Neural crest cell (in vitro differentiated cells): ENCODE results near the gene ANP32E. TPM values are rescaled to one million over a fixed set of nuclear protein-coding genes. Genes with fewer than 3 reads are reported as not detected.
"Not testable (repeated sequence)": the region's sequence is repeated elsewhere in the genome, so short reads cannot be mapped to it uniquely, and the experiment has no call there.

Experiments
- DNase-seq: peaks from one replicate; pipeline ENCODE4 v3.0.0; 2021; ENCODE audit warnings: low read depth, mixed read lengths, low spot score
- H3K27ac Mint-ChIP-seq: one replicate; pipeline ENCODE4 v1.8.0; 2021; ENCODE audit warnings: mild to moderate bottlenecking, mixed read lengths; ENCODE audit not compliant: unreplicated experiment
- H3K27me3 Mint-ChIP-seq: 2 replicates; pipeline ENCODE4 v1.8.0; 2021; ENCODE audit warnings: low read depth, mild to moderate bottlenecking, mixed read lengths
- H3K36me3 Mint-ChIP-seq: 2 replicates; pipeline ENCODE4 v1.8.0; 2021; ENCODE audit warnings: low read depth, mild to moderate bottlenecking, mixed read lengths
- H3K4me1 Mint-ChIP-seq: 2 replicates; pipeline ENCODE4 v1.8.0; 2021; ENCODE audit warnings: mixed read lengths
- H3K4me3 Mint-ChIP-seq: one replicate; pipeline ENCODE4 v1.8.0; 2021; ENCODE audit warnings: mild to moderate bottlenecking, mixed read lengths
- H3K9me3 Mint-ChIP-seq: 2 replicates; pipeline ENCODE4 v1.8.0; 2021; ENCODE audit warnings: mixed read lengths
- total RNA-seq: library from RNA; stranded (reverse); gene quantifications from 2 replicates; pipeline ENCODE4 v1.2.1, GENCODE V29; 2021
- TF ChIP-seq, protein P1 (sequence below): fragments of 200-600 bp; sonication (generic); conservative IDR thresholded peaks from 2 replicates; pipeline ENCODE4 v1.5.0; 2021; ENCODE audit warnings: antibody characterized with exemption, mild to moderate bottlenecking

Gene ANP32E
- total RNA-seq, 1 donor from 2014 or later, result 110 TPM

DNA sequence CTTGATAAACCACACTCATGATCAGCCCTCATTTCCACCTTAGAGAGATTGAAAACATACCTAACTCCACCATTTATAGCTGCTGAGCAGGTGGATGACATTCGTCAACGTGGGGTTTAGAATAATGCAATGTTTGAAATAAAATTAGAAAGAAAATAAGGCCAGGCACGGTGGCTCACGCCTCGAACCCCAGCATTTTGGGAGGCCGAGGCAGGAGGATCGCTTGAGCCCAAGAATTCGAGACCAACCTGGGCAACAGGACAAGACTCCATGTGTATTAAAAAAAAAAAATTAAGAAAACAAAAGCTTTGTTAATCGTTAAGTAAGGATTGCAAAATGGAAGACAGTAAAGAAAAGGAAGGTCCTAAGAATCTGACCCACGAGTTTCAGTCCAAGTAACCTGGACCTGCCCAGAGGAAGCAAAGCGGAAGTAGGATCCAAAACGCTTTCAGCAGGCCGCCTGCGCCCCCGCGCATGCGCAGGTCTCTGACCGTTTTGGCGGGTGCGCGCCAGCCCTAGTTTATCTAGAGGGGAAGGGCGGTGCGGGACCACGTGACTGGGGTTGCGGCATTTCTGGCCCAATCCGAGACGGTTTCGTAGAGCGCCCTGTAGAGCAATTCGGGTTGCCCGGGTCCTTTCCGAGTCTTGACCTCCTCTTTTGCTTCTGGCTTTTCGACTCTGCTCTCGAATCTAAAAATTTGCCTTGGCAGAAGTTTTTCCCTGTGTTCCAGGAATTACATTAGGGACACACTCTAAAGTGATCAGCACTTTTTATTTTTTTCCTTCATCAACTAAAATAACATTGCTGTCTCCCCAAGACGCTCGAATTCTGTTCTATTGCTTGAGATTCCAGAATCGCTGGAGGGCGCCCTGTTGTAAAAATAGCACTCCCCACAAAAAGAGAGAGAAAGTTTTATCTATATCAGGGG, 22.5 kb downstream of the ANP32E start:
- Mint-ChIP-seq H3K4me1 (peaks cover 17% of the 10 kb centered on the region), H3K27ac (peak overlapping the region; percentile 77), H3K9me3 (no peaks in the 10 kb centered on the region), H3K36me3 (no peaks in the 10 kb centered on the region), H3K27me3 (no peaks in the 10 kb centered on the region), H3K4me3 (peak overlapping the region; percentile 86)
- TF ChIP-seq, protein P1, sequence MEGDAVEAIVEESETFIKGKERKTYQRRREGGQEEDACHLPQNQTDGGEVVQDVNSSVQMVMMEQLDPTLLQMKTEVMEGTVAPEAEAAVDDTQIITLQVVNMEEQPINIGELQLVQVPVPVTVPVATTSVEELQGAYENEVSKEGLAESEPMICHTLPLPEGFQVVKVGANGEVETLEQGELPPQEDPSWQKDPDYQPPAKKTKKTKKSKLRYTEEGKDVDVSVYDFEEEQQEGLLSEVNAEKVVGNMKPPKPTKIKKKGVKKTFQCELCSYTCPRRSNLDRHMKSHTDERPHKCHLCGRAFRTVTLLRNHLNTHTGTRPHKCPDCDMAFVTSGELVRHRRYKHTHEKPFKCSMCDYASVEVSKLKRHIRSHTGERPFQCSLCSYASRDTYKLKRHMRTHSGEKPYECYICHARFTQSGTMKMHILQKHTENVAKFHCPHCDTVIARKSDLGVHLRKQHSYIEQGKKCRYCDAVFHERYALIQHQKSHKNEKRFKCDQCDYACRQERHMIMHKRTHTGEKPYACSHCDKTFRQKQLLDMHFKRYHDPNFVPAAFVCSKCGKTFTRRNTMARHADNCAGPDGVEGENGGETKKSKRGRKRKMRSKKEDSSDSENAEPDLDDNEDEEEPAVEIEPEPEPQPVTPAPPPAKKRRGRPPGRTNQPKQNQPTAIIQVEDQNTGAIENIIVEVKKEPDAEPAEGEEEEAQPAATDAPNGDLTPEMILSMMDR, result peak; percentile 47
- peak; percentile 81 for DNase-seq

DNA sequence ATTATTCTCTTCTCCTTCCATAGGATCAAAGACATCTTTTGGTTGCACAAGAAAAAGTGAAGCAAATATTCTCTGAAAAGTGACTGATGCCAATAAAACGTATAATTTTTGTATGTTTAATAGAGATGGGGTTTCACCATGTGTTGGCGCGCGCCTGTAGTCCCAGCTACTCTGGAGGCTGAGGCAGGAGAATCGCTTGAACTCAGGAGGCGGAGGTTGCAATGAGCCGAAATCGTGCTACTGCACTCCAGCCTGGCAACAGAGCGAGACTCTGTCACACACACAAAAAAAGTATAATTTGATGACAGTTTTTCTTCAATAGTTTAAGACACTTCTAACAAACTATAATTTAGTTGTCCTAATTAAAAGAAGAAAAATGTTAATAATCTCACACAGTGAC, 23.8 kb downstream of the ANP32E start:
- H3K9me3 Mint-ChIP-seq, result no peaks in the 10 kb centered on the region
- no peak overlapping the region for H3K4me3 Mint-ChIP-seq
- no peaks in the 10 kb centered on the region for H3K27me3 Mint-ChIP-seq
- TF ChIP-seq, protein P1, result no peak
- peaks cover 17% of the 10 kb centered on the region for H3K4me1 Mint-ChIP-seq
- H3K36me3 Mint-ChIP-seq, result no peaks in the 10 kb centered on the region
- H3K27ac Mint-ChIP-seq, result no peak overlapping the region
- no peak for DNase-seq

DNA sequence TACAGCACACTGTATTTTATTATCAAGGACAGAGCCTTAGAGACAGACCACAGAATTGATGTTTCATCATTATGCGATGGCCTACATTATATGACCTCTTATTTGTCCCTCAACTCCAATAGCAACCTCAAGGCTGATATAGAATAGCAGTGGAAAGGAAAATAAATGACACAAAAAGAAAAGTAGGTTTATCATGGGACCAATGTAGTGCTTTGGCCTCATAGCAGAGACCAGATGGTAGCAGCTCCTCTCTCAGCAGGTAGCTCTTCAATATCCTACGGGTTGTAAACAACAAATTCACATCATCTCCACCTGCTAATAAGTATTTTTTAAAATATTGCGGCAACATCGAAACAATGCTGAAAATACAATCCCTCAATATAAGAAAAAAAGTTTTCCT, 25.2 kb downstream of the ANP32E start:
- Mint-ChIP-seq H3K36me3 (no peaks in the 10 kb centered on the region), H3K9me3 (no peaks in the 10 kb centered on the region), H3K27me3 (no peaks in the 10 kb centered on the region), H3K27ac (no peak overlapping the region), H3K4me1 (peaks cover 17% of the 10 kb centered on the region), H3K4me3 (no peak overlapping the region)
- TF ChIP-seq, protein P1, result no peak
- no peak for DNase-seq

DNA sequence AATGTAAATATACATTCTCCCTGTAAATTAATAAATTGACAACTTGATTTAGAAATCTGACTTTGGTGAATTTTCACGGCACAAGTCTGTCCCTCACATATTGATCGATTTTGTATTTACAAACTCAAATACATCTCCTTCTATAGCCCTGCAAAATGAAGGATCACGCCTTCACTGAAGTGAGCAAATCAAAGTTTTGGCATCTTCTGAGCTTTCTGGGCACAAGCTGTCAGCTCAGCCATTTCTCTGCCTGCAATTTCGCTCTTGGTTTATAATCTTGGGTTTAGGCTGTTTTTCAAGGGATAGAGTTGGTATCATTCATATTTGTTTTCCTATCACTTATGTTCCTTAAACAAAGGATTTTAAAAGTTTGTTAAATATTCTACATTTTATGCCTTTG, 25.8 kb downstream of the ANP32E start:
- Mint-ChIP-seq H3K9me3 (no peaks in the 10 kb centered on the region), H3K4me1 (peaks cover 17% of the 10 kb centered on the region), H3K36me3 (no peaks in the 10 kb centered on the region), H3K27ac (no peak overlapping the region), H3K4me3 (no peak overlapping the region), H3K27me3 (no peaks in the 10 kb centered on the region)
- no peak for DNase-seq
- TF ChIP-seq, protein P1, result no peak

DNA sequence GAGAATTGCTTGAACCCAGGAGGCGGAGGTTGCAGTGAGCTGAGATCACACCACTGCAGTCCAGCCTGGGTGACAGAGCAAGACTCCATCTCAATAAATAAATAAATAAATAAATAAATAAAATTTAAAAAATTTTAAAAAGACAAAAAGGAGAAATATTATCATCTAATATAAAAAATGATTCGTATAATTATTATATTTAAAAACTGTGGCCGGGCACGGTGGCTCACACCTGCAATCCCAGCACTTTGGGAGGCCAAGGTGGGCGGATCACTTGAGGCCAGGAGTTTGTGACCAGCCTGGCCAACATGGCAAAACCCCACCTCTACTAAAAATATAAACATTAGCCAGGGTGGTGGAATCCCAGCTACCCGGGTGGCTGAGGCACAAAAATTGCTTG, 27.5 kb downstream of the ANP32E start:
- not testable (repeated sequence) for H3K4me3 Mint-ChIP-seq, H3K27me3 Mint-ChIP-seq, H3K36me3 Mint-ChIP-seq, DNase-seq, H3K4me1 Mint-ChIP-seq, H3K27ac Mint-ChIP-seq, H3K9me3 Mint-ChIP-seq

DNA sequence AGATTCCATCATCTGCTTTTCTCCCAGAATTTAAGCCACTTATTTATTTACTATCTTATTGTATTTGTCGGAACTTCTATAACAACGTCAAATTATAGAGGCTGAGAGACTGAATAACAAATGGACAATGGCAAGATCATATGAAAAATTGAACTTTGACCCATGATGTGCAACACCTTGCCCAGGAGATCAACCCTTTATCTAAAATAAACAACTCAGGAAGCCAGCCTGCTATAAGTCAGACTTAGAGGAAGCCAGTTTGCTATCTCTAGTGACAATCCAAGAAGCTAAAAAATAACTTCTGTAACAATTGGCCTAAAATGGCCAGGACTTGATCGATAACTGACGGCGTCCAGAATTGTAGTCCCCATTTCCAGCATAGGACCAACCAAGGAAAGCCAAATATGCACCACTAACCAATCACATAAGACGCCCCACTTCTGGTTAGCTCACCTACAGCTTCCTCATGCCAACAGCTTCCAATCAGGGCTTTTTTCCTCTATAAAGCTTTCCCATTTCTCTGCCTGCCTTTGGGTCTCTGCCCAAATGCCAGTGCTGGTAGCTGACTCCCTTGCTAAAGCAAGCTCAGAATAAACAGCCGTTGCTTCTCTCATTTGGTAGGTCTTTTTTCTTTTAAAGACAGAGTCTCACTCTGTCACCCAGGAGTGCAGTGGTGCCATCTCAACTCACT, 28.5 kb downstream of the ANP32E start:
- TF ChIP-seq, protein P1, result no peak
- no peak for DNase-seq
- no peak overlapping the region for H3K27ac Mint-ChIP-seq
- H3K4me3 Mint-ChIP-seq, result no peak overlapping the region
- no peaks in the 10 kb centered on the region for H3K4me1 Mint-ChIP-seq
- H3K36me3 Mint-ChIP-seq, result no peaks in the 10 kb centered on the region
- H3K9me3 Mint-ChIP-seq, result no peaks in the 10 kb centered on the region
- H3K27me3 Mint-ChIP-seq, result no peaks in the 10 kb centered on the region
